Measurements from ENCODE around the gene SLC29A4.

Gene SLC29A4

GRCh38 chr7:5300366-5300765 lies 17.6 kb downstream of the SLC29A4 start:
- TF ChIP-seq TCF12 (IDR thresholded peaks at IDR 0.05; ENCODE audit: low read depth) (no peak), EP300 (IDR thresholded peaks at IDR 0.05; ENCODE audit: borderline replicate concordance) (no peak), MAX (IDR thresholded peaks at IDR 0.05) (no peak), USF1 (IDR thresholded peaks at IDR 0.05) (no peak), REST (IDR thresholded peaks at IDR 0.05; ENCODE audit: low read depth) (no peak), TAF1 (IDR thresholded peaks at IDR 0.05; ENCODE audit: low read depth) (no peak), NFIC (IDR thresholded peaks at IDR 0.05) (no peak)

- TF ChIP-seq TCF12 (IDR thresholded peaks at IDR 0.05; ENCODE audit: low read depth): no peak
Observed at GRCh38 chr7:5302577-5302976, 19.8 kb downstream of the SLC29A4 start.

- TF ChIP-seq RAD21 (IDR thresholded peaks at IDR 0.05; ENCODE audit: low read depth): no peak
- TF ChIP-seq TEAD4 (IDR thresholded peaks at IDR 0.05): no peak
- TF ChIP-seq MAX (IDR thresholded peaks at IDR 0.05): no peak
- TF ChIP-seq ZBTB7A (IDR thresholded peaks at IDR 0.05; ENCODE audit: low read depth): no peak
- no peak for TF ChIP-seq FOXM1 (IDR thresholded peaks at IDR 0.05; ENCODE audit: borderline replicate concordance, low read depth)
- TF ChIP-seq CREB1 (IDR thresholded peaks at IDR 0.05; ENCODE audit: low read depth): no peak
- no peak for TF ChIP-seq EP300 (IDR thresholded peaks at IDR 0.05; ENCODE audit: borderline replicate concordance)
- no peak for TF ChIP-seq EGR1 (IDR thresholded peaks at IDR 0.05)
- no peak for TF ChIP-seq USF1 (IDR thresholded peaks at IDR 0.05)
- TF ChIP-seq NFIC (IDR thresholded peaks at IDR 0.05): no peak
- TF ChIP-seq CEBPB (IDR thresholded peaks at IDR 0.05): no peak
- TF ChIP-seq YY1 (IDR thresholded peaks at IDR 0.05; ENCODE audit: low read depth): no peak
- TF ChIP-seq TAF1 (IDR thresholded peaks at IDR 0.05; ENCODE audit: low read depth): no peak
- TF ChIP-seq REST (IDR thresholded peaks at IDR 0.05; ENCODE audit: low read depth): no peak
- no peak for TF ChIP-seq TCF12 (IDR thresholded peaks at IDR 0.05; ENCODE audit: low read depth)
Observed at GRCh38 chr7:5303061-5303460, 20.3 kb downstream of the SLC29A4 start.

- TF ChIP-seq FOXM1 (IDR thresholded peaks at IDR 0.05; ENCODE audit: borderline replicate concordance, low read depth): no peak
- no peak for TF ChIP-seq TCF12 (IDR thresholded peaks at IDR 0.05; ENCODE audit: low read depth)
- TF ChIP-seq USF1 (IDR thresholded peaks at IDR 0.05): no peak
- no peak for TF ChIP-seq TAF1 (IDR thresholded peaks at IDR 0.05; ENCODE audit: low read depth)
- TF ChIP-seq NFIC (IDR thresholded peaks at IDR 0.05): no peak
- TF ChIP-seq EGR1 (IDR thresholded peaks at IDR 0.05): no peak
- TF ChIP-seq RAD21 (IDR thresholded peaks at IDR 0.05; ENCODE audit: low read depth): no peak
- TF ChIP-seq CEBPB (IDR thresholded peaks at IDR 0.05): no peak
- no peak for TF ChIP-seq CREB1 (IDR thresholded peaks at IDR 0.05; ENCODE audit: low read depth)
- no peak for TF ChIP-seq YY1 (IDR thresholded peaks at IDR 0.05; ENCODE audit: low read depth)
- TF ChIP-seq TEAD4 (IDR thresholded peaks at IDR 0.05): no peak
- no peak; the same call in 1 of the 2 replicates for TF ChIP-seq ZBTB7A (IDR thresholded peaks at IDR 0.05; ENCODE audit: low read depth)
- TF ChIP-seq REST (IDR thresholded peaks at IDR 0.05; ENCODE audit: low read depth): no peak
Observed at GRCh38 chr7:5303591-5304505, 21.1 kb downstream of the SLC29A4 start.

All from Ishikawa (cell line).